Activated gamma-delta T cell treated with Interleukin-2 at 50 U/mL for 16 hours (primary cell): ENCODE measurements around the gene TRAPPC4.
"Not testable (repeated sequence)": the region's sequence is repeated elsewhere in the genome, so short reads cannot be mapped to it uniquely, and the experiment has no call there.

Source experiments
- DNase-seq: peaks from one replicate; pipeline ENCODE4 v3.0.0-alpha.2; 2020

Gene TRAPPC4

GRCh38 chr11:119018074-119018938 lies at the start of gene TRAPPC4, which contains the start of gene RPS25:
TSS of gene TRAPPC4 (plus strand) at chr11:119018766. CDS start at chr11:119018796, 30 bp downstream.
TSS of gene RPS25 (minus strand) at chr11:119018343. CDS start at chr11:119018284, 59 bp downstream.
- DNase-seq = peak; percentile 93

GRCh38 chr11:118969508-118969907 lies 49.1 kb upstream of the TRAPPC4 start:
- not testable (repeated sequence) for DNase-seq

- DNase-seq = no peak
Observed at GRCh38 chr11:118971646-118972045, 46.9 kb upstream of the TRAPPC4 start, which contains the start of gene FOXR1. TSS of gene FOXR1 (plus strand) at chr11:118971761. CDS start at chr11:118971932, 171 bp downstream.

- DNase-seq = no peak
Observed at GRCh38 chr11:118973985-118974384, 44.6 kb upstream of the TRAPPC4 start.

- DNase-seq = no peak
Observed at GRCh38 chr11:118975771-118976709, 42.5 kb upstream of the TRAPPC4 start.

GRCh38 chr11:118979434-118979833 lies 39.1 kb upstream of the TRAPPC4 start:
- no peak for DNase-seq

GRCh38 chr11:118980191-118980881 lies 38.2 kb upstream of the TRAPPC4 start:
- DNase-seq = no peak

- DNase-seq = not testable (repeated sequence)
Observed at GRCh38 chr11:118984337-118984736, 34.2 kb upstream of the TRAPPC4 start.

- DNase-seq = no peak
Observed at GRCh38 chr11:118984825-118985224, 33.7 kb upstream of the TRAPPC4 start.

- no peak for DNase-seq
Observed at GRCh38 chr11:118988280-118988679, 30.3 kb upstream of the TRAPPC4 start.

- not testable (repeated sequence) for DNase-seq
Observed at GRCh38 chr11:118991486-118992038, 27.0 kb upstream of the TRAPPC4 start.

- DNase-seq = peak; percentile 11
Observed at GRCh38 chr11:118996926-118997626, 21.5 kb upstream of the TRAPPC4 start.

- peak; percentile 96 for DNase-seq
Observed at GRCh38 chr11:118997627-118998387, 20.8 kb upstream of the TRAPPC4 start, which contains the start of gene CENATAC. TSS of gene CENATAC (plus strand) at chr11:118998138. CDS start at chr11:118998198, 60 bp downstream.

GRCh38 chr11:118998388-118998717 lies 20.2 kb upstream of the TRAPPC4 start:
- DNase-seq = no peak

- DNase-seq = no peak
Observed at GRCh38 chr11:118998822-118999221, 19.7 kb upstream of the TRAPPC4 start.

- no peak for DNase-seq
Observed at GRCh38 chr11:119000906-119001305, 17.7 kb upstream of the TRAPPC4 start.

- DNase-seq = no peak
Observed at GRCh38 chr11:119006656-119007055, 11.9 kb upstream of the TRAPPC4 start.

- no peak for DNase-seq
Observed at GRCh38 chr11:119011476-119012053, 7.0 kb upstream of the TRAPPC4 start.

GRCh38 chr11:119012629-119013170 lies 5.9 kb upstream of the TRAPPC4 start:
- DNase-seq = no peak
